NCI-H526 (cell line): ENCODE data around the gene STARD10.

Experiments
- DNase-seq, 2 experiments: peaks; one replicate each; lab custom pipeline; 2025; lab: John Stamatoyannopoulos, UW

The STARD10 gene

DNA sequence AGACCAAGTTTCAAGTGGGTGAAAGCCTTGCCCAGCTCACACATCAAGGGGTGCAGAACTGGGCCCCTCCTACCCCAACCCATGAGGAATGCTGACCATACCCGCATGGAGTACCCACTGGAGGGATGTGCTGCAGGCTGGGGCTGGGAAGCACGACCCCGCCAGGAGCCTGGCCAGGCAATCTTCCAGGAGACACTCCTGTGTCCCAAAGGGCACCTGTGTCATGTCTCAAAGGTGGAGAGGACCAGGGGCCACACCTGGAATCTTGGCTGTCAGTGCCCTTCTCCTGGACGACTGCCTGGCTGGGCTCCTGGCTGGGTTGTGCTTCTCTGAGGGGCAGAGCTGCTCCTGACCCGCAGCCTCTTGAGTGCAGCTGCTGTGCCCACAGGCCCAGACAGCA, 48.3 kb downstream of the STARD10 start:
- DNase-seq, result no peak

DNA sequence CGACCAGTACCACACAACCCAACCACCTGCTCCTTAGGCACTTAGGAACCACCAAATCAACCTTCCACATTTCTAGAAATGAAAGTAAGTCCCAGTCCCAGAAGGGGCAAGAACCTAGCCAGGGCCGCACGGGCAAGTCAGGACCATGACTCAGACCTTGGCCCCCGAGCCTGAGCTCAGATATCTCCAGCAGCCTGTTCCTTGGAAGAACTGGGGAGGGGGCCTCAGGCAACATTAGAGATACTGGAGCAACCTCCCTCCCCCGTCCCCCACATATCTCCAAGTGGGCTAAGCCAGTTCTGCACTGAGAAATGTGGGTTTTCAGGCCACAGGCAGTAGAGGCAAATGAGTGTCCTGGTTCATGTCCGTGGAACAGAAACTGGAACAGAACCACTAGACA, 49.4 kb downstream of the STARD10 start:
- no peak for DNase-seq

DNA sequence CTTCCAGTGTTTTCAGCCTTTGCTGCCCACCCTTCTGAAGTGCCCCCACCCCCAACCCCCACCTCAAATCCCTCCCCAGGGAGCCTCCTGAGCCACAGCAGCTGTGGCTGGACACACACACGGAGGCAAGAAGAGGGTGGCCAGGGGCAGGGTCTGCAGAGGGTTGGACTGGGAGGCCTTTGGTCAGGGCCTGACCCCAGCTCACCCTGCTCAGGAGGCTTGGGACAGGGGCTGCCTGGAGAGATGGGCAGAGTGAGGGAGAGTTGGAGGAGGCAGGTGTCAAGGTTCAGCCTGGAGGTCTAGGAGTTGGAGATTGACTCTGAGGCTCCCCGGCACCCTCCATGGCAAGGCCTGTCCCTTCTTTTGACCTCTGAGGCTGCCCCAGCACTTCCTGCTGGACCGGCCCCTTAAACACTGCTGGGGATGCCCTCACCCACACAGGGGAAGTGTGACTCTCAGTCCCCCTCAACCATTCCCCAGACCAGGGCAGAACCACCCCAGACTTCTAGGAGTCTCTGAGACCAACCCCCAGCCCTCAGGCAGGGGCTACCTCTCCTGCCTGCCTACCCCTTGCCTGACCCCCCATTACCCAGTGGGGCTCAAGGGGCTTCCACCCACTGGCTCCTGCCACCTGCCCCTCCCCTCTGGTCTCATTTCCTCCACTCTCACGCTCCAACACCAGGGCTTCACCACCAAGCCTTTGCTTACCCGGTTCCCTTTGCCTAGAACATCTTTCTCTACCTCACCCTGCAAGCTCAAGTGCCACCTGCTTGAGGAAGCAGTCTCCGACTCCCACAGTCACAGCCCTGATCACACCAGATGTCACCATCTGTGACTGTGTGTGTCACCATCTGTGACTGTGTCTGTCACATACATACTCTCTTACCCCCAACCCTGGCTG, 50.3 kb downstream of the STARD10 start:
- no peak for DNase-seq

DNA sequence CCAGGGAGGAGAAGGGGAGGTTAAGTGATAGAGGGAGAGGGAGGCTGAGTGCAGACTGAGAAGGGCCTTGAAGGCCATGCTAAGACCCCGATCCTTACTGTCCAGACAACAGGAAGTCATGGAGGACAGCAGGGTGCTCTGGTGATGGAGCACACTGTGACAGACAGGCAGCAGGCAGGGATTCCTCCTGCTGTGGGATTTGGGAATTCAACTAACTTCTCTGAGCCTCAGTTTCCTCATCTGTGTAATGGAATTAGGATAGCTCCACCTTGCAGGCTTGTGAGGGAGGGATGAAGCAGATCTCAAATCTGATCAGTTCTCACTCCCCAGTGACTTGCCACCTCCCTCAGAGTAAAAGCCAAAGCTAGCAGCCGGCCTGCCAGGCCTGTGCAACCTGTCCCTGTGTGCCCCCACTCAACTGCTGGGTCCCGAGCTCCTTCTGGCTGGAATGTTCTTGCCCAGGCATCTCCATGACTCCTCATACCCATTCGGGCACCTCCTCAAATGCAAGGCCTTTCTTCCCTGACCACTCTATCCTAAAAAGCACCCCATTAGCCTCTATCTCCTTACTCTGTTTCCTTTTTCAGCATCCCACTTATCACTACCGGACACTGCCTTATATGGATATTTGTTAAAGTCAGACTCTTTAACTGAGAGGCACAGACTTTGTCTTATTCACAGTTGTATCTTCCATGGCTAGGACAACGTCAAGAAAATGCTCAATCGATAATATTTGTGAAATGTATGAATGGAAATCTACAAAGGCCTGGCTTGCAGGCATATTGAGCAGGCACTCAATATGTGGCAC, 51.1 kb downstream of the STARD10 start:
- no peak for DNase-seq

DNA sequence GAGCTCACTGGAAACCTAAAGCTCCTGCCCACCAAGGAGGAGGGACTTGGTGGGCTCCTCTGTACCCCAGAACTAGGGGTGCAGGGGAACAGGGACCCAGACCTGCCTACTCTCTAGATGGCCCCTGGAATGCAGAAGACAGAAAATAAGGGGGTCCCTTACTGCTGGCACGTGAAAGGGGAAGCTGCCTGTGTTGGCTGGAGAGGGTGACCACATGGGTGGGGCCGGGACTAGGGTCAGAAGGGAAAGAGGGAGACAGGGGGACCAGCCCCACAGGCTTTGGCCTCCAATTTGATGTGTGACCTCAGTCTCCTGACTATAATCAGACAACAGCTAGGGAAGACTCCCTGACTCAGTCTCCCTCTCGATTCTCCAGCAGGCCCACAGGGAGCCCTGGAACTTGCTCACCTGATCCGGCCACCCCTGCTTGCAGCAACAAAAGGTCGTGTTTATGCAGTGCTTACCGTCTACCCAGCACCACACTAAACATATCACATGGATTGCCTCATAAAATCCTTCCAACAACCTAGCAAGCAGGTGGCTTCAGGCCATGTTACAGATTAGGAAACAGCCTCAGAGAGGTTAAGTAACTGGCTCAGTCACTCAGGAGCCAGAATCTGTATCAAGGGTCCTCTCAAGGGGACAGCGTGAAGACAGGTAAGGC, 51.9 kb downstream of the STARD10 start:
- DNase-seq, result peak in 1 of 2 experiments; percentile 32

DNA sequence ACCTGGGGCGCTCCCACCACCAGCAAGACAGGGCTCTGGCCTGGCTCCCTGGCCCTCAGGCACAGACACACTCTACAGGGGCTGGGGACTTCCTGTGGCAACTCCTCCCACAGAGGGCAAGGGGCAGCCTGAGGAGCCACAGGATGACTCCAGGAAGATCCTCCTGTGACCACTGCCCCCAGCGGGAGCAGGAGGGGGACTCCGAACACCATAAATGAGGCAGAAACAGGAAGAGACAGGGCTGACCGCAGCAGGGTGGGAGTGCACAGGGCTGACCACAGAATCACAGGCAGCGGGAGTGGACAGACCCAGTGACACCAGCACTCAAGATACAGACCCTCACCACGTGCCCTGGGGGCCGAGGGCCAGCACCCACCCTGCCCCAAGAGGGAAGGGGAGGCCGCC, 52.4 kb downstream of the STARD10 start:
- no peak for DNase-seq

DNA sequence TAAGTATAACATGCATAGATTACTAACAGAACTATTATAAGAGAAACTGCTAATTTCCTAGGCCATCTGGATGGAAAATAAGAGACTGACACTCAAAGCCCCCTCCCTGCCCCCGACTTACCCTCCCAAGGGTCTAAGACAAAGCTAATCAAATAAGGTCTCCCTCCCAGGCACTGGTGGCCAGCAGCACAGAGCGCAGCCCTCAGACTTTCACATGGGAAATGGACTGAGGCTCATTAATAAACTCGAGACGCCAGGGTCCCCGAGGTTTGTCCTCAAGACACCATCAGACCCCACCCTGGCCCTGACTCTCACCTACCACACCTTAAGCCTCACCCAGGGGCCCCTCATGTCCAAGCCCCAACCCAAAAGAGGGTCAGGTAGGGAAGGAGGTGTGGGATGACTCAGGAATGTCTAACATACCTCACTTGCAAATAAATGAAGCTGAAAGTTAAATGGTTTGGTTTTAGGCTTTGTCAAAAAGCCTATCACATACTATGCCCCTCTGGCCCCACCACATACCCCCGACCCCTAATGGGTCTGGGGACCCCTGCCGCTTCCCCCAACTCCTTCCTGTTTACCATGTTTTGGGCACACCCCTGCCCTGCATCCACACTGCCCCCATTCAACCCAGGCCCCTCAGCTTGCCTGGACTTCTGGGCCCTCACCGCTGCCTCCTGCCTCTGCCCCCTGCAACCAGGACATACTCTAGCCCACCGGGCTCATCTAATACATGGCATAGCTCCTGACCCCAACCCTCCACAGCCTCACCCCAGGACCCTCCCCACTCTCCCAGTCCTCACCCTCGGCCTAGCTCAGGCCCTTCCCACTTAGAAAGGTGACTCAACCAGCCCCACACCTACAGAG, 53.1 kb downstream of the STARD10 start:
- no peak for DNase-seq

DNA sequence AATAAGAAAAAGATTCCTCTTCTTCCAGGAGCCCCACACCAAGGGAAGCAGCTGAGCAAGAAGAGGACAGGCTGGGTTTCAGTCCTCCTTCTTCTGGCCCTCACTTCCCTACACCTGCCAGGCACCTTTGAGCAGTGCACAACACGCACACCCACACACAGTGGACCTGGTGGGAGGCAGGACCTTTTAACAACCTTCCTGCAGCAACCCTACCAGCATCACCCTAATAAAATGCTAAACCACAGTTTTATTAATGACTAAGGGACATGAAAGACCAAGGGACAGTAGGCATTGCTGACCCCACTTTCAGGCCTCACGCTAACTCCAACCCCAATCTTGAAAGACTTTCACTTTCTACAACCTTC, 53.8 kb downstream of the STARD10 start:
- DNase-seq, result no peak

DNA sequence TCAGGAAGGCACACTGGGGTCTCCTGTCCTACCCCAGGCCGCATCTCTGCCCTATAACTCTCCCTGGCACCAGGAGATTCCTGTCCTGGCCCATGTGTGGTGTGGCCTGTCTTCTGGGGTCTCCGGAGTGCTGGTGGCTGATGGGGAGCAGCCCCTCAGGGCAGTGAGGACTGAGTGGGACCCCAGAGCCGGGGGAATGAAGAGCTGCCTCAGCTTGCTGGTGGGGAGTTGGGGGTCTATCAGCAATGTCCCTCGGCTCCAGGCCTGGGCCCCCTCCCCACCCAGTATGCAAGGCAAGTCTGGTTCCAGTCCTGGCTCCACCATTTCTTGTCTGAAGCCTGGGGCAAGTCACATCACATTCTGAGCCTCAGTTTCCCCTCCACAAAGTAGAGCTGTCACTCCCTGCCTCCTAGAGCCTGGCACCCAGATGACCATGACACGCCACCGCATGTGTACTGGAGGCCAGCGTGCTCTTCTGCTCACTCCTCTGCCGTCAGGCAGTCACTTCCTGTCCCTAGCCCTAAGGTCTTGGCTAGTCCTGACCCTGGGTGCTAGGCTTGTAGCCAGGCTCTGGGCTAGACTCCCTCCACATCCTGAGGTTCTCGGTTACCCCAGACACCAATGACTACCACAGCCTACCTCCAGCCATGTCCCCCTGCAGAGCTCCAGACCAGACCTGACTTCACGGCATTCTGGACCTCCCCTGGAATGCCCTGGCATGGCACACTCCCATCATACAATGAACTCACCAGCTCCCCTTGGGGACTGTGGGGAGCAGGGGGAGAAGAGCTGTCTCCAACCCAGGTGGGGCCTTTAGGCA, 54.4 kb downstream of the STARD10 start:
- DNase-seq, result no peak

DNA sequence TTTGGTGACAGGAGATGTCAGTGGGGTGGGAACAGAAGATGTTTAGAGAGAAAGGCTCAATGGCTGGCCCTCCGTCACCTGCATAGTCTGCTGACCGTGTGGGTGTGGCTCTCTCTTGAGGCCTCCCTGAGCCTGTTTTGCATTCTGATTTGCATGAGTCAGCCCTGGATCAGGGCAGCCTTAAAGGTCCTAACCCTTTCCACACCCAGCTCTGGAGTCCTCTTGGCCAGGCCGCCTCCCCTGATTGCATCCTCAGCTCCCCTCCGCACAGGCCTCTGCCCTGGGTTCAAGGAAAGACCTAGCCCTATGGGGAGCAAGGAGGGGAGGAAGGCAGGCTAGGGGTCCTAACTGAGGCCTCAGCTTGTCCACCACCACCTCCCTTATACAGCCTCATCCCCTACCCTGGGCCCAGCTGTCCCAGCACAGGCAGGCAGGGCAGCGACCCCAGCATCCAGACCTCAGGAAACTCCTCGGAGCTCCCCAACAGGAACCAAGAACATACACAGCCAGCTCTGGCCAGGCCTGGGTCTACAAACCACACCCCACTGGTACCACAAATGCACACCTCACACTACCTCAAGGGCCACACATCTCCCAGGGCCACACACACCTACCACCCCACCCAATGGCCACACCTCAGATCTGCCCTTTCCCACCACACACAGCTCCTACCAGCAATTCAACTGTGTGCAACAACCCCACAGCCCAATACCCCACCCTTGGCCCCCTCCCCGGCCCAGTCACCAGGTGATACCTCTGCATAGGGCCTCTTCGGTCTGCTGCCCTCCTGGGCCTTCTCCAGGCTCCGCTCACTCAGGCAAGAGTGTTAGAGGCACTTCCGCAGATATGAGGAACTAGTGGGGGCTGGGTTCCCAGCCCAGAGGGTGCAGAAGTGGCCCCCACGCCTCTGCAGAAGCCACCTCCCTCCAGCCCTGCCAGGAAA, 55.4 kb downstream of the STARD10 start:
- peak; percentile 94 to 98 for DNase-seq

DNA sequence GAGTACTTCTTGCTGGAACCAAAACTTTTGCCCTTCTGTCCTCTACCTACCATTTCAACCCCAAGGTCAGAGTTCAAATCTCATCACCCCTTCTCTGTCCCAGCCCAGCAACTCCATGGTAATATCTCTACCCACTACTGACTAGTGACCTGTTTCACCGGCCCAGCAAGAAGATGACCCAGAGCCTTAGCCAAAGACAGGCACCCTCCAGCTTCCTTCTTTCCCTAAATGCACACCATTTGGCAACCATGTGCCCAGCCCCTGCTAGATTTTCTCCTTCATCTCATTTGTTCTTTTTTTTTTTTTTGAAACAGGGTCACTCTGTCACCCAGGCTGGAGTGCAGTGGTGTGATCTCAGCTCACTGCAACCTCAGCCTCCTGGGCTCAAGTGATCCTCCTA, 56.5 kb downstream of the STARD10 start:
- no peak for DNase-seq

DNA sequence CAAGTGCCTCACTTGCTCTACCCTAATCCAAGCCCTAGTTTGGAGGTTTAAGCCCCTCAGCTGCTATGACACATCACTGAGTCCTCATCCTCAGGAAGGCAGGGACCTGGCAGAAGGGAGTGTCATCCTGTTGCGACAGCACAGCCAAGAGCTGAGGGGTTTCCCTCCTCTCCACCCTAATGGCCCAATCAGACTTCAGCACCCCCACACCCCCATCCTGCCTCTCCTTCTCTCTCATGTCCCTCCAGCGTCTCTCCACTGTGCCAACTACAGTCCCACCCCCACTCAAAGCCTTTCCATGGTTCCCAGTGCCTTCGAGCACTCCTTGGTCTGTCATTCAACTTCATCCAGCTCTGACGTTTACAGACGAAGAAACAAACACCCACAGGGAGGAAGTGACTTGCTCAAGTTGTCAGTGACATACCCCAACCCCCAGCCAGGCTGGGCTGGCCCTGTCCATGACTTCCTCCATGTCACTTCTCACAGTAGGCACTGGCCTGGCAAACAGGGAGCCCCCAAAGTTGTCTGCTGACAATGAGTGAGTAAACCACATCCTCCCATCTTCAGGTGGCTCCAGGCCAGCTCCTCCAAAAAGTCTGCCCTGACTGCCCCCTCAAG, 57.3 kb downstream of the STARD10 start:
- no peak for DNase-seq

DNA sequence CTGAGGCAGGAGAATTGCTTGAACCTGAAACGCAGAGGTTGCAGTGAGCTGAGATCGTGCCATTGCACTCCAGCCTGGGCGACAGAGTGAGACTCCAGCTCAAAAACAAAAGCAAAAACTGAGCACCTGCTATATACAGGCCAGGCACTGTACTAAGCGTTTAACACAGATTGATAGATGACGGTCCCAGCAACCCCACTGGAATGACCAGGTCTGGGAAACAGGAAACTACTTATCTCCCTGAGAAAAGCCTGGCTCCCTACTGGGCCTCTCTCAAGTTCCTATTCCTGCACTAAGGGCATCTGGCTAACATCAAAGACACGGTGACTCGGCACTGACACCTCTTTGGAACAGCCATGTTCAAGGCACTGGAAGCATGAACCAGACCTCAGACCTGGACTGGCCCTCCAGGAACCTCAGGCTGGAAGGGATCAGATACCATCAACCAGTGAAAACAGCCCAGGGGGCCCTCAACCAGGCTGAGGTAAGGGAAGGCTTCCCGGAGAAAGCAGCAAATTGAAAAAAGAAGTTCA, 58.3 kb downstream of the STARD10 start:
- DNase-seq, result no peak

DNA sequence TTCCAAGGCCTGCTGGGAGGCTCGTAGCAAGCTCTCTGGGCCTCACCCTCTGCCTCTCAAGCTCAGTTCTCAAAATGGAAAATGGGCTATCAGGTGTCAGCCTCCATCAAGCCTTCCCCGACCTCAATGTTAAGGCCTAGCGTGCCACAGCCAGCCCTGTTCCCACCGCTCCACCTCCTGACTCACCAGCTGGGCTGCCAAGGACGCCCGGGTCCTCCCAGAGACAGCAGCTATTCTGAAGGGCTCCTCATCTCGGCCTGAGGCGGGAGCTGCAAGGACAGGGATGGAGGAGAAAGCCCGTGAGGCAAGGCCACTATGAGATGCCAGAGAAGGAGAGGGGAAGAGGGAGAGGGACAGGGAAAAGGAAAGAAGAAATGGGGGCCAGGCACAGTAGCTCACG, 61.5 kb downstream of the STARD10 start:
- DNase-seq, result no peak

DNA sequence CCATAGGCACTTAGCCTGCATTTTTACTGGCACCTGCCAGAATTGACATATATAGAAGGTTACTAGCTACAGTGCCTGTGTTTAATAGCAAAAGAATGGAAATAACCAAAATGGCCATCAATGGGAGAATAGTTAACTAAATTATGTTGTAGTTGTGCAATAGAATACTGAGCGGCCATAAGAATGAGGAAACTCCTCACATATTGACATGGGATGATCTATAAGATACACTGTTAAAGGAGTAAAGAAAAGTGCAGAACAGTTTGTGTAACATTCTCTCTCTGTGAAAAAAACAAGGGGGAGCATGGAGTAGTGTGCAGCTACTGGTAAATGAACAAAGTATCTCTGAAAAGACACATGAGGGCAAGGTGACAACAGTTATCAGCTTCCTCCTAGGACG, 63.1 kb downstream of the STARD10 start:
- no peak for DNase-seq

DNA sequence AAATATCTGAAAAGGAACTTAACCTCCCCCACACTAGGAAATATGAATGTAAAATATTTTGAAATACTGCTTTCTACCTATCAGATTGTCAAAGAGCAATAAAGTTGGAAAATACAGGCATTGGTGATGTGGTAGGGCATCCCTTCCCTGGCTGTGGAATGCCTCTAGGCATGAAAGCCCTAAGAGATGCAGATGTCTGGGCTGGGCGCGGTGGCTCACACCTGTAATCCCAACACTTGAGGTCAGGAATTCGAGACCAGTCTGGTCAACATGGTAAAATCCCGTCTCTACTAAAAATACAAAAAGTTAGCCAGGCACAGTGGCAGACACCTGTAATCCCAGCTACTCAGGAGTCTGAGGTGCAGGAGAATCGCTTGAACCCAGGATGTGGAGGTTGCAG, 63.6 kb downstream of the STARD10 start:
- DNase-seq, result no peak

DNA sequence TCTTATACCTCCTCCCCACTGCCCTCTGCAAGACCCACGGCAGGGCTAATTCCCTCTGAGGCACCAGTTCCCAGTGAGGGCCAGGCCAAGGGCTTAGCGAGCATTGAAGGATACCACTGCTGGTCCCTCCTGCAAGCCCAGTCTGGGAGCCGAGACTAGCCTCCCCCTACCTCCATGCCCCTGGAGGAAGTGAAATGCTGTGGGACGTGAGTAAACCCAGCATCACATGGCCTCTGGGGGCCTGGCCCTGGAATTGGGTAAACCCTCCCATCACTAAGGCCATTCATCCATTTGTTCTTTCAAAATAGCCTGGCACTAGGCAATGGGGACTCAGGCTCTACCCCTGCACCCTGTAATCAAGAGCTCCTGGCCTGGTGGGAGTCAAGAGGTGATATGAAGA, 66.3 kb downstream of the STARD10 start:
- no peak for DNase-seq

DNA sequence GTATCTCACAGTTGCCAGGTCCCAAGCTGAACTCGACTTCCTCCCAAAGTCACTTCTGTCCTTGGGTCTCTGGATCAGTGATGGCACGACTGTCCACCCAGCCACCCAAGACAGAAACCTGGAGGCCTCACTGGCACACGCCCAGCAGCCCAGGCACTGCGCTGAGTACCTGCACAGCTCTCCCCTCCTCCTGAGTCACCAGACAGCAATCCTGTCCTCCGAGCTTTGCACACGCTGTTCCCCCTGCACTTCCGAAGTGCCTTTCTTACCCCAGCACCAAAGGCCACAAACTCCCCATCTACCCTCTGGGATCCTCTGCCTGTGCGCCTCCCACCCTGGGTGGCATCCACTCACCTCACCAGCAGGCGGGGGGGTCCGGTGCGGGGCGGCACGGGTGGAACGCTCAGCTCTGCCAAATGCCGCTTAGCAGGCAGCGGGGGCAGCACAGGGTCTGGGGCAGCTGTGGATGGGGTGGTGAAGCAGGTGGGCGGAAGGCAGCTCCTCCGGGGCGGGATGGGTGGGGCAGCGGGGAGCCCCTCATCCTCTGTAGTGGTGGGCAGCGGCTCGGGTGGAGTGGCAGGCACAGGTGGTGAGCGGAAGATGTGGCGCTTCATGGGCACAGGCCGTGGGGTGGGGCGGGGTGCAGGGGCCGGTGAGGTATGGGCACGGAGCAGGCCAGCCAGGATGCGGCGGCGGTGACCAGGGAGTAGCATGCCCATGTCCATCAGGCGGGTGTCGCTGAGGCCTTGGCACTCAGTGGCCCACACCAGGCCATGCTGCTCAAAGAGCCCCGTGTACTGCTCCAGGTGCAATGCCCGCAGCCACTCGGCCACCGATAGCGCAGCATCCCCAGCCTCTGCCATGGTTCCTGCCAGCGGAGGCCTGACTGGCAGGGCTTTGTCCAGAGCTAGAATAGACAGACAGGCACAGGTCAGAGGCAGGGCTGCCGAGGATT, 67.3 kb downstream of the STARD10 start:
- DNase-seq, result no peak
